Lower leg skin (tissue), 4 donors: Measurements from ENCODE around the gene OR4N2. TPM values are rescaled to one million over a fixed set of nuclear protein-coding genes. Genes with fewer than 3 reads are reported as not detected.
"Not testable (repeated sequence)": the region's sequence is repeated elsewhere in the genome, so short reads cannot be mapped to it uniquely, and the experiment has no call there.

Experiments used
- DNase-seq, 2 donors: peaks; one replicate each; pipeline ENCODE4 v3.0.0-alpha.2; 2019; ENCODE audit warnings: low spot score in 2 of 2
- H3K4me3 ChIP-seq: fragments of 200-600 bp; sonication (generic); 2 replicates; pipeline ENCODE4 v1.5.1; 2017; ENCODE audit warnings: mild to moderate bottlenecking, low read depth; ENCODE audit not compliant: poor library complexity, severe bottlenecking
- POLR2A ChIP-seq, 2 donors: fragments of 450-650 bp; IDR thresholded peaks; one replicate each; pipeline ENCODE4 v1.6.1; 2016 to 2017; ENCODE audit warnings: antibody characterized with exemption in 2 of 2, mild to moderate bottlenecking in 1 of 2, moderate library complexity in 1 of 2
- WGBS, 2 donors: methylation state at CpG; one replicate each; pipeline ENCODE4 v1.1.5; 2018; 5-methylcytosine and 5-hydroxymethylcytosine counted together
- intact Hi-C: fragments of 100-400 bp; cut with DNase I; formaldehyde crosslinking; loops from one replicate; pipeline ENCODE4 v1.15.0; 2023; ENCODE audit warnings: low total_unique reads
- total RNA-seq, 4 donors: library from RNA; depleted of rRNA; stranded (reverse); fragments of >200 nt; gene quantifications; one replicate each; pipeline ENCODE4 v1.1.0, GENCODE V29; 2016
- TF ChIP-seq, protein P1 (sequence below), 3 donors: fragments of 450-650 bp; IDR thresholded peaks; one replicate each; pipeline ENCODE4 v1.5.1; 2016; ENCODE audit warnings: antibody characterized with exemption in 3 of 3, mild to moderate bottlenecking in 3 of 3, moderate library complexity in 2 of 3

OR4N2 gene, protein sequence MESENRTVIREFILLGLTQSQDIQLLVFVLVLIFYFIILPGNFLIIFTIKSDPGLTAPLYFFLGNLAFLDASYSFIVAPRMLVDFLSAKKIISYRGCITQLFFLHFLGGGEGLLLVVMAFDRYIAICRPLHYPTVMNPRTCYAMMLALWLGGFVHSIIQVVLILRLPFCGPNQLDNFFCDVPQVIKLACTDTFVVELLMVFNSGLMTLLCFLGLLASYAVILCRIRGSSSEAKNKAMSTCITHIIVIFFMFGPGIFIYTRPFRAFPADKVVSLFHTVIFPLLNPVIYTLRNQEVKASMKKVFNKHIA
- total RNA-seq = not detected

DNA sequence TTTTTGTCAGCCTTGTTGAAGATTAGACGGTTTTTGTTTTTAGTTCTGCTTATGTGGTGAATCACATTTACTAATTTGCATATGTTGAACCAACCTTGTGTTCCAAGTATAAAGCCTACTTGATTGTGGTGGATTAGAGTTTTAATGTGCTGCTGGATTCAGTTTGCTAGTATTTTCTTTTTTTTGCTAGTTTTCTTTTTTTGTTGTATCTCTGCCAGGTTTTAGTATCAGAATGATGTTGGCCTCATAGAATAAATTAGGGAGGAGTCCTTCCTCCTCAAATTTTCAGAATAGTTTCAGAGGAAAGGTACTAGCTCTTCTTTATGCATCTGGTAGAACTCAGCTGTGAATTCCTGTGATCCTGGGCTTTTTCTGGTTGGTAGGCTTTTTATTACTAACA lies at the start of gene OR4N2:
Gene OR4N2, plus strand, starts transcription at position 301 of the 400 bp plus-strand sequence. CDS start 23,679 bp downstream, outside the sequence.
- H3K4me3 ChIP-seq, intact Hi-C loops, DNase-seq: not testable (repeated sequence)
- 71 to 81% methylated on average over 1 of the region's 1 CpG for WGBS, 2 donors

DNA sequence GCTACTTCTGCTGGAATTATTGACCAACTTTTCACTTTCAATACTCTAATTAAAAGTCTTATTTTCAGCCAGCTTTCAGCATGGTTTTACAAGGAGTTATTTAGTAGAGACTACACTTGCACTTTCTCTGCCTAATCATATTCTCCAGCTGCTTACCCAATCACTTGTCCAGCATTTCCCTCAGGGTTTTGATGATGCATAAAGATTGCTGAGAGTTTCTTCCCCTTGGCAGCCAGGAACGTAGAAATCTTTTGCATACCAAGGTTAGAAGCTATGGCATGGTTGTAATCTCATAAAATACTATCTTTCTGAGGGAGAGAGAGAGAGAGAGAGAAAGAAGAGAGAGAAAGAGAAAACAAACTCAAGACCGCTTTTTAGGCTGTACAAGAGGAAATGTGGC lies 49.4 kb upstream of the OR4N2 start:
- H3K4me3 ChIP-seq = no peak overlapping the region
- TF ChIP-seq, protein P1, sequence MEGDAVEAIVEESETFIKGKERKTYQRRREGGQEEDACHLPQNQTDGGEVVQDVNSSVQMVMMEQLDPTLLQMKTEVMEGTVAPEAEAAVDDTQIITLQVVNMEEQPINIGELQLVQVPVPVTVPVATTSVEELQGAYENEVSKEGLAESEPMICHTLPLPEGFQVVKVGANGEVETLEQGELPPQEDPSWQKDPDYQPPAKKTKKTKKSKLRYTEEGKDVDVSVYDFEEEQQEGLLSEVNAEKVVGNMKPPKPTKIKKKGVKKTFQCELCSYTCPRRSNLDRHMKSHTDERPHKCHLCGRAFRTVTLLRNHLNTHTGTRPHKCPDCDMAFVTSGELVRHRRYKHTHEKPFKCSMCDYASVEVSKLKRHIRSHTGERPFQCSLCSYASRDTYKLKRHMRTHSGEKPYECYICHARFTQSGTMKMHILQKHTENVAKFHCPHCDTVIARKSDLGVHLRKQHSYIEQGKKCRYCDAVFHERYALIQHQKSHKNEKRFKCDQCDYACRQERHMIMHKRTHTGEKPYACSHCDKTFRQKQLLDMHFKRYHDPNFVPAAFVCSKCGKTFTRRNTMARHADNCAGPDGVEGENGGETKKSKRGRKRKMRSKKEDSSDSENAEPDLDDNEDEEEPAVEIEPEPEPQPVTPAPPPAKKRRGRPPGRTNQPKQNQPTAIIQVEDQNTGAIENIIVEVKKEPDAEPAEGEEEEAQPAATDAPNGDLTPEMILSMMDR (IDR thresholded peaks at IDR 0.05) = no peak
- TF ChIP-seq POLR2A (IDR thresholded peaks at IDR 0.05) = no peak
- 30 to 42% methylated on average over 2 of the region's 2 CpGs for WGBS, 2 donors
- DNase-seq = no peak
- intact Hi-C loops = no loop called here

DNA sequence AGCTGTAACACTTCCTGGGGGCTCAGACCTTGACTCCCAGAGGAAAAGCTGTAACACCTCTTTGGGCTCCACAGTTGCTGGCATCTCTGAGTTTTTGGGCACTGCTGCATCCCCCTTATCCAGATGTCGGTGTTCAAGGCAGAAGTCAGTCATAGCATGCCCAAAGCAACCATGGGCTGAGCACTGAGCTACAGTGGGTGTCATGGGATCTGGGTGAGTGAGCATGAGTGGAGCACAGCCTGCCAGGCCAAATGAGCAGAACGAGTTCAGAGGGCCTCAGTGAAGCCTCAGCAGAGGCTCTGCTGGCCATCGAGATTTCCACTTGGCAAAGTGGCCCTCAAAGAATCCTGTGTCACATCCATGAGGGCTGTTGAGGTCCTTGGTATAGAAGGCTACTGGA lies 32.1 kb upstream of the OR4N2 start:
- WGBS, 2 donors = 53 to 61% methylated on average over 3 of the region's 3 CpGs
- DNase-seq, intact Hi-C loops, H3K4me3 ChIP-seq: not testable (repeated sequence)

DNA sequence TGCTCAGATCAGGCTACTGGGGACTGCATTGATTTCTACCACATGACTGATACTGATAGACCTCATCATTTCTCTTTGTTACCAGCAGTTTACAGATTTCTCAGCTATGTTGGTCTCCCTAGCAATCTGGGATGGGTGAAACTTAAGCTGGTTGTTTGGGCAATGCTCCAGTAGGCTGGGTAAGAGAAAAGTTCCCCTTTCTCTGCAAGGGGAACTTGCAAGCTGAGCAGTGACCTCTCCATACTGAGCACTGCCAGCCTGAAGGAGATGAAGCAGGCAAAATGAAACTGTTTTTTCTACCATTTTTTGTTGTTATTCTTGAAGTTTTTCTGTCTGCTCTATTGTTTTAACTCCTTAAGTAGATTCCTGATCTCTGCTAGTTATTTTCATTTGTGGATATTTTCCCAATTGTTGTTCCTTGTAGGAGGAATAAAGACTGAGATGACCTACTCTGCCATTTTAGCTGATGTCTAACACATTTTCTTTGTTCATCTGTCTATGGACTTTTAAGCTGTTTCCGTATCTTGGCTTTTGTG lies 31.6 kb upstream of the OR4N2 start:
- intact Hi-C loops = no loop called here
- 89 to 92% methylated on average over 1 of the region's 1 CpG for WGBS, 2 donors
- no peak for TF ChIP-seq POLR2A (IDR thresholded peaks at IDR 0.05)
- TF ChIP-seq, protein P1 (IDR thresholded peaks at IDR 0.05) = no peak

DNA sequence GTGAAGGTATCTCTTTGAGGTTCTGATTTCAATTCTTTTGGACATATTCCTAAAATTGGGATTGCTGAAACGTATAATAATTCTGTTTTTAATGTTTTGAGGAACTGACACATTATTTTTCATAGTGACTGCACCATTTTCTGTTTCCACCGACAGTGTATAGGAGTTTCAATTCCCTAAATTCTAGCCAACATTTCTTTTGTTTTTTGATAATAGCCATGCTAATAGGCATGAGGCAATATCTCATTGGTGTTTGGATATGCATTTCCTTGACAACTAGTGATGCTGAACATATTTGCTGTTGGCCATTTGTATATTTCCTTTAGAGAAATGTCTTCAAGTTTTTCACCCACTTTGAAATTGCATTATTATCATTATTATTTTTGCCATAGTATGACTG lies 31.1 kb upstream of the OR4N2 start:
- 44 to 45% methylated on average over 2 of the region's 2 CpGs for WGBS, 2 donors
- H3K4me3 ChIP-seq, DNase-seq, intact Hi-C loops: not testable (repeated sequence)

More for the DNA sequence above, 31.6 kb upstream of the OR4N2 start:
- no peak for DNase-seq
- no peak overlapping the region for H3K4me3 ChIP-seq

DNA sequence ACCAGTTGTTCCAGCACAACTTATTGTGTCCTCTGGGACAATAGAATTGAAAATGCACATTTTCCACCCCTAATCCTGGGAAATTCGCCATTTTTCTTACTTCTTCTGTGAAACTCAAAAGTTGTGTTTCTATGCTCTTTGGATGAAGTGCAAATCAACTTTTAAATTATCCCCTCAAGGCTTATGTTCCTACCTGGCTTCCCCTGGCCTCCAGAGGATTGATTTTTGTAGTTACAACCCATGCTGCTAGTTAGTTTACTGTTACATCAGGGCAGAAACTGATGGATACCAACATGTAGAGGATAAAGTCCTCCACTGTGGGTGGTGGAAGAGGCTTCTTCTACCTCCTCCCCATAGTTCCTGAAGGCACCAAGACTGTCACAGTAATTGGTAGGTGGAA lies 30.4 kb upstream of the OR4N2 start, which contains the start of gene OR4M1:
Gene OR4M1, plus strand, starts transcription at position 301 of the 400 bp plus-strand sequence. CDS start 6,819 bp downstream, outside the sequence.
- WGBS, 2 donors = 13 to 14% methylated on average over 1 of the region's 1 CpG
- H3K4me3 ChIP-seq, DNase-seq, intact Hi-C loops: not testable (repeated sequence)

DNA sequence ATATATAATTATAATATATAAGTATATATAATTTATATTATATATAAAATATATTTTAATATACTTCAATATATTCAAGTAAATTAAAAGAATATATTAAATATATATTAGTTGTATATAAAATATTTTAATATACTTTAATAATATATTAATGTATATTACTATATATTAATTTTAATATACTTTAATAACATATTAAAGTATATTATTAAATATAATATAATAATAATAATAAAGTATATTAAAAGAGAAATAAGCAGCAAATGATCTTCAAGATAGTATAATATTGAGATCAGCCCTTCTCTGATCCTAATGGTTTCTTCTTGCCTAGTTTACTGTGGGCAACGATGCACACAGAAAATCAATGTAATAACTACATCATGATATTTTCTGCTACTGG lies 28.0 kb upstream of the OR4N2 start:
- intact Hi-C loops = no loop called here
- TF ChIP-seq, protein P1 (IDR thresholded peaks at IDR 0.05) = no peak
- TF ChIP-seq POLR2A (IDR thresholded peaks at IDR 0.05) = no peak
- DNase-seq = no peak
- no peak overlapping the region for H3K4me3 ChIP-seq
- WGBS, 2 donors = 68 to 83% methylated on average over 1 of the region's 1 CpG

DNA sequence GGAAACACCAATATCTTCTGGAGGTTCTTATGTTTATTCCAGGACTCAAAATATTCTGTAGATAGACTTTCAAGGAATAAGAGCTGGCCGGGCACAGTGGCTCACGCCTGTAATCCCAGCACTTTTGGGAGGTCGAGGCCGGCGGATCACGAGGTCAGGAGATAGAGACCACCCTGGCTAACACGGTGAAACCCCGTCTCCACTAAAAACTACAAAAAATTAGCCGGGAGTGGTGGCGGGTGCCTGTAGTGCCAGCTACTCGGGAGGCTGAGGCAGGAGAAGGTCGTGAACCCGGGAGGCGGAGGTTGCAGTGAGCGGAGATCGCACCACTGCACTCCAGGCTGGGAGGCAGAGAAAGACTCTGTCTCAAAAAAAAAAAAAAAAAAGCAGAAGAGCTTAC lies 17.7 kb upstream of the OR4N2 start:
- 81 to 84% methylated on average over 16 of the region's 16 CpGs for WGBS, 2 donors
- intact Hi-C loops, DNase-seq, H3K4me3 ChIP-seq: not testable (repeated sequence)

DNA sequence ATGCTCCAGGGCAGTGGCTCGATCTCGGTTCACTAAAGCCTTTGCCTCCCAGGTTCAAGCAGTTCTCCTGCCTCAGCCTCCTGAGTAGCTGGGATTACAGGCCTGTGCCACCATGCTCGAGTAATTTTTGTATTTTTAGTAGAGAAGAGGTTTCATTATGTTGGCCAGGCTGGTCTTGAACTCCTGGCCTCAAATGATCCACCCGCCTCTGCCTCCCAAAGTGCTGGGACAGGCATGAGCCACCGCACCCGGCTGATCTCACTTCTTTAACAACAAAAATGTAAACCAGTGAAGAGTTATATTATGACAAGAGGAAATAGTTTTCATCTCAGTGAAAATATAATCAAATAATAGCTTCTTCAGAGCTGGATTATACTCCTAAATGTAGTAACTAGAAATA lies 16.3 kb upstream of the OR4N2 start:
- H3K4me3 ChIP-seq, intact Hi-C loops, DNase-seq: not testable (repeated sequence)
- WGBS, 2 donors = 75 to 78% methylated on average over 6 of the region's 6 CpGs

DNA sequence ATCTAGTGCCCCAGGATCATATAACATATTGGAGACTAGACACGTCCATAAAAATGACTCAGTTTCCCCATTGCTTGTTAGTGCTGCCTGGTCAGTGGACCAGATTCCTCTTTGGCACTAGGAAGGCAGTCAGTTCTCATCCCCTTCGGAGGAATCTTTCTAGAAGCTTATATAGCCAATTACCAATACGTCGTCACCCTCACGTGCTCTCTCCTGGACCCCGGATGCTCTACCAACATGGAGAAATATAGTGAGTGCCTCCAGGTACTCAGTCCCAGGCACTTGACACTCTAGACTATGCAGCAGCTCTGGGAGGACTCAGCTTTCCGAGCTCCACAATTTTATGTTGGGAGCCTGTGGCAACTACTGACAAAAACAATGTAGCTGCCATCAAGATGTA lies 15.4 kb upstream of the OR4N2 start:
- WGBS, 2 donors = 70 to 74% methylated on average over 7 of the region's 7 CpGs
- DNase-seq, intact Hi-C loops, H3K4me3 ChIP-seq: not testable (repeated sequence)

DNA sequence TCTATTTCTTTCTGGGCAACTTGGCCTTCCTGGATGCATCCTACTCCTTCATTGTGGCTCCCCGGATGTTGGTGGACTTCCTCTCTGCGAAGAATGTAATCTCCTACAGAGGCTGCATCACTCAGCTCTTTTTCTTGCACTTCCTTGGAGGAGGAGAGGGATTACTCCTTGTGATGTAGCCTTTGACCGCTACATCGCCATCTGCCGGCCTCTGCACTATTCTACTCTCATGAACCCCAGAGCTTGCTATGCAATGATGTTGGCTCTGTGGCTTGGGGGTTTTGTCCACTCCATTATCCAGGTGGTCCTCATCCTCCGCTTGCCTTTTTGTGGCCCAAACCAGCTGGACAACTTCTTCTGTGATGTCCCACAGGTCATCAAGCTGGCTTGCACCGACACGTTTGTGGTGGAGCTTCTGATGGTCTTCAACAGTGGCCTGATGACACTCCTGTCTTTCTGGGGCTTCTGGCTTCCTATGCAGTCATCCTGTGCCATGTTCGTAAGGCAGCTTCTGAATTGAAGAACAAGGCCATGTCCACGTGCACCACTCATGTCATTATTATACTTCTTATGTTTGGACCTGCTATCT lies 7.0 kb upstream of the OR4N2 start:
- intact Hi-C loops, DNase-seq, H3K4me3 ChIP-seq: not testable (repeated sequence)
- 69 to 76% methylated on average over 10 of the region's 10 CpGs for WGBS, 2 donors
